Hepatocyte (in vitro differentiated cells): ENCODE measurements around the gene CHSY3. TPM values are rescaled to one million over a fixed set of nuclear protein-coding genes. Genes with fewer than 3 reads are reported as not detected.

Experiments
- DNase-seq: peaks from one replicate; pipeline ENCODE4 v3.0.0-alpha.2; 2016; ENCODE audit warnings: low spot score
- H2AFZ ChIP-seq: fragments of 200-600 bp; sonication (generic); 2 replicates; pipeline ENCODE4 v1.6.0; 2016; ENCODE audit warnings: antibody characterized with exemption, mild to moderate bottlenecking
- H3K27ac ChIP-seq: fragments of 200-600 bp; sonication (generic); 2 replicates; pipeline ENCODE4 v1.5.1; 2016; ENCODE audit warnings: mild to moderate bottlenecking
- H3K27me3 ChIP-seq: fragments of 200-600 bp; sonication (generic); 2 replicates; pipeline ENCODE4 v1.6.1; 2016
- H3K36me3 ChIP-seq: fragments of 200-600 bp; sonication (generic); replicated peaks from 2 replicates; pipeline ENCODE4 v1.5.1; 2016; ENCODE audit warnings: low read depth; ENCODE audit not compliant: insufficient read depth
- H3K4me1 ChIP-seq: fragments of 200-600 bp; sonication (generic); 2 replicates; pipeline ENCODE4 v1.5.1; 2016; ENCODE audit warnings: mild to moderate bottlenecking, moderate library complexity; ENCODE audit not compliant: insufficient read depth
- H3K4me2 ChIP-seq: fragments of 200-600 bp; sonication (generic); 2 replicates; pipeline ENCODE4 v1.6.0; 2016
- H3K4me3 ChIP-seq: fragments of 200-600 bp; sonication (generic); 2 replicates; pipeline ENCODE4 v1.5.1; 2016; ENCODE audit warnings: mild to moderate bottlenecking
- H3K79me2 ChIP-seq: fragments of 200-600 bp; sonication (generic); 2 replicates; pipeline ENCODE4 v1.6.0; 2017; ENCODE audit warnings: mild to moderate bottlenecking
- H3K9me2 ChIP-seq: fragments of 200-600 bp; sonication (generic); replicated peaks from 2 replicates; pipeline ENCODE4 v1.6.0; 2017; ENCODE audit warnings: mild to moderate bottlenecking; ENCODE audit not compliant: insufficient read depth
- H3K9me3 ChIP-seq: fragments of 200-600 bp; sonication (generic); 2 replicates; pipeline ENCODE4 v1.5.1; 2016; ENCODE audit warnings: low read depth, mild to moderate bottlenecking
- H4K20me1 ChIP-seq: fragments of 200-600 bp; sonication (generic); 2 replicates; pipeline ENCODE4 v1.6.0; 2016; ENCODE audit warnings: mild to moderate bottlenecking; ENCODE audit not compliant: insufficient read depth, poor library complexity, severe bottlenecking
- CTCF ChIP-seq: fragments of 200-600 bp; sonication (generic); IDR thresholded peaks from 2 replicates; pipeline ENCODE4 v1.5.1; 2016; ENCODE audit warnings: antibody characterized with exemption, mild to moderate bottlenecking; ENCODE audit not compliant: poor library complexity
- EZH2 ChIP-seq: fragments of 200-600 bp; sonication (generic); IDR thresholded peaks from 2 replicates; pipeline ENCODE4 v1.6.1; 2016; ENCODE audit warnings: antibody characterized with exemption, mild to moderate bottlenecking, borderline replicate concordance
- EZH2phosphoT487 ChIP-seq: fragments of 200-600 bp; sonication (generic); IDR thresholded peaks from one replicate; pipeline ENCODE4 v1.6.1; 2018; ENCODE audit warnings: antibody characterized with exemption, mild to moderate bottlenecking, low read depth, moderate library complexity; ENCODE audit not compliant: unreplicated experiment, severe bottlenecking
- WGBS: methylation state at CpG from one replicate; pipeline ENCODE4 v1.1.6; 2016; ENCODE audit warnings: low lambda C conversion rate; ENCODE audit errors: missing lambda C conversion rate; 5-methylcytosine and 5-hydroxymethylcytosine counted together
- polyA plus RNA-seq: library from polyadenylated mRNA; unstranded; fragments of >200 nt; fragmentation: Nextera tagmentation; extraction: Ambion mirVana; gene quantifications from 2 replicates; pipeline ENCODE4 v1.2.1, GENCODE V29; 2016
- total RNA-seq: library from RNA; depleted of rRNA; stranded (reverse); fragments of >200 nt; gene quantifications from 2 replicates; pipeline ENCODE4 v1.2.3, GENCODE V29; 2014

Gene CHSY3
- total and polyA plus RNA-seq, 2 experiments from 2014 or later = 16.0 to 22.4 TPM

DNA sequence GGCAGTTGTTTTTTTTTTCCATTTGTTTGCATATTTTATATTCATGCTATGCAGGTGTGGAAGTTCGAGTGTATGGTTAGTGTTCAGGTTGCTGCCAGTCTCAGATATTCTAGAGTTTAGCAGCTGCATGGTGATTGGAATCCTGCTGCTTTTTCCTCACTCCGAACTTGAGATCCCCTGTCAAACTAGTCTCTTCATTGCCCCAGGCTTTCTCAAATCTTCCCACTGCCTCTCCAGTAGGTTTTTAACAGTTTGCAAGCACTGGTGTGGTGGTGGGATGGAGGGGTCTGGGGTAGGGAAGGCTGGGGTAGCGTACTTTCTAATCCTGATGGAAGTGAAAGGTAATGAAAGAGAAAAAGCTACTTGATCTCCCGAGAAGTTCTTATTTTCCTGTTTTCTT, 112.9 kb downstream of the CHSY3 start:
- Histone ChIP-seq H3K9me3 (no peaks in the 10 kb centered on the region), H4K20me1 (no peaks in the 10 kb centered on the region), H3K9me2 (no peaks in the 10 kb centered on the region), H3K4me1 (no peaks in the 10 kb centered on the region), H3K4me2 (peak overlapping the region; percentile 49), H3K27ac (no peak overlapping the region), H3K79me2 (no peaks in the 10 kb centered on the region), H3K27me3 (no peaks in the 10 kb centered on the region), H3K4me3 (no peak overlapping the region), H2AFZ (no peak overlapping the region), H3K36me3 (no peaks in the 10 kb centered on the region)
- no peak for TF ChIP-seq EZH2phosphoT487
- no peak for TF ChIP-seq EZH2
- no peak for TF ChIP-seq CTCF
- no peak for DNase-seq
- WGBS = 47% methylated on average over 4 of the region's 4 CpGs

- H2AFZ ChIP-seq = no peak overlapping the region
- H3K9me2 ChIP-seq = no peaks in the 10 kb centered on the region
- no peaks in the 10 kb centered on the region for H3K36me3 ChIP-seq
- H4K20me1 ChIP-seq = no peaks in the 10 kb centered on the region
- TF ChIP-seq CTCF (no peak), EZH2phosphoT487 (no peak), EZH2 (no peak)
- H3K79me2 ChIP-seq = peaks cover under 1% of the 10 kb centered on the region
- H3K4me3 ChIP-seq = no peak overlapping the region
- no peak for DNase-seq
- no peaks in the 10 kb centered on the region for H3K27me3 ChIP-seq
- no peak overlapping the region for H3K4me2 ChIP-seq
- H3K4me1 ChIP-seq = no peaks in the 10 kb centered on the region
- 92% methylated on average over 8 of the region's 8 CpGs for WGBS
- H3K9me3 ChIP-seq = no peaks in the 10 kb centered on the region
- H3K27ac ChIP-seq = no peak overlapping the region
Measured at GRCh38 chr5:130018641-130019040, 114.4 kb downstream of the CHSY3 start.

- Histone ChIP-seq H2AFZ (no peak overlapping the region), H3K27ac (no peak overlapping the region), H3K79me2 (peaks cover 2% of the 10 kb centered on the region), H3K36me3 (no peaks in the 10 kb centered on the region), H3K9me2 (no peaks in the 10 kb centered on the region), H3K9me3 (no peaks in the 10 kb centered on the region), H3K27me3 (no peaks in the 10 kb centered on the region), H3K4me1 (no peaks in the 10 kb centered on the region), H4K20me1 (no peaks in the 10 kb centered on the region), H3K4me2 (no peak overlapping the region), H3K4me3 (no peak overlapping the region)
- DNase-seq = no peak
- TF ChIP-seq EZH2 = no peak
- no peak for TF ChIP-seq CTCF
- TF ChIP-seq EZH2phosphoT487 = no peak
Measured at GRCh38 chr5:130021000-130021399, 116.7 kb downstream of the CHSY3 start.

- no peak for DNase-seq
- H3K27ac ChIP-seq = no peak overlapping the region
- H3K36me3 ChIP-seq = no peaks in the 10 kb centered on the region
- TF ChIP-seq CTCF (no peak), EZH2phosphoT487 (no peak), EZH2 (no peak)
- no peak overlapping the region for H2AFZ ChIP-seq
- H3K79me2 ChIP-seq = peaks cover 2% of the 10 kb centered on the region
- no peak overlapping the region for H3K4me3 ChIP-seq
- WGBS = 97% methylated on average over 4 of the region's 4 CpGs
- H3K9me2 ChIP-seq = no peaks in the 10 kb centered on the region
- no peaks in the 10 kb centered on the region for H3K27me3 ChIP-seq
- H3K4me1 ChIP-seq = no peaks in the 10 kb centered on the region
- no peaks in the 10 kb centered on the region for H4K20me1 ChIP-seq
- H3K4me2 ChIP-seq = no peak overlapping the region
- H3K9me3 ChIP-seq = no peaks in the 10 kb centered on the region
Measured at GRCh38 chr5:130021876-130022275, 117.6 kb downstream of the CHSY3 start.
